Skin epidermis (tissue), 12 donors: ENCODE results near the gene EDA2R.

Source experiments
- H3K27ac ChIP-seq, 21 experiments: fragments of 200-600 bp; sonication (generic) in 11 of 21; one replicate each; pipeline ENCODE4 v1.5.0; 2020; ENCODE audit warnings: mild to moderate bottlenecking in 3 of 21, inconsistent platforms in 2 of 21, moderate library complexity in 2 of 21
- H3K4me3 ChIP-seq, 7 experiments: fragments of 200-600 bp; sonication (generic) in 2 of 7; one replicate each; pipeline ENCODE4 v1.5.0; 2020; ENCODE audit warnings: inconsistent platforms in 2 of 7, mild to moderate bottlenecking in 2 of 7, moderate library complexity in 1 of 7

The EDA2R gene

DNA sequence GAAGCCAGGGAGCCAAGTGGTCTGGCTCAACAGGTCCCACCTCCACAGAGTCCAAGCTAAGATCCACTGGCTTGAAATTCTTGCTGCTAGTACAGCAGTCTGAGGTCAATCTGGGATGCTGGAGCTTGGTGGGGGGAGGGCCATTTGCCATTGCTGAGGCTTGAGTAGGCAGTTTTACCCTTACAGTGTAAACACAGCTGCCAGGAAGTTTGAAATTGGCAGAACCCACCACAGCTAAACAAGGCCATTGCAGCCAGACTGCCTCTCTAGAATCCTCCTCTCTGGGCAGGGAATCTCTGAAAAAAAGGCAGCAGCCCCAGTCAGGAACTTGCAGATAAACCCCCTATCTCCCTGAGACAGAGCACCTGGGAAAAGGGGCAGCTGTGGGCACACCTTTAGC is 84.9 kb downstream of the EDA2R start:
- Histone ChIP-seq H3K27ac (no peak overlapping the region), H3K4me3 (no peak overlapping the region)

DNA sequence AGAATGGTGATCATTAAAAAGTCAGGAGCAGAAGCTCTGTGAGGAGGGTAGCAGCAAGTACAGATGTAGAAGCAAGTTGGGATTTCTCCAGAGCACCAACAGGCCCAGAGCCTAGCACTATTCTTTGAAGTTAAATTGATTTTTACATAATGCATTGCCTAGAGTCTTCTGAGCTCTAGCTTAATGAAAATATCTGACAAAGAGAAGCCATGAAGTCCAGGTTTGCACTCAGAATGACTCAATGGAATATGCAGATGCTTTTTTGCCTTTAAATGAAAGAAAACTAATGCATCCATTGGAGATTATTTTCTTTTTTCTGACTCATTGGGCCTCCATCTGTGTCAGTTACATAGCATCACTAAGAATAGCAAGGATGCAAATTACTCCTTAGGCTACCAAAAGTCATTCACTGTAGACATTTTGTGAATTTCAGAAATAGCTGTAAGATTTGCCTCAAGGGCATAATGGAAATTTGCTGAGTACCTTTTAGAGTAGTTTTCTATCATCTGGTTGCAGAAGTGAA is 91.0 kb downstream of the EDA2R start:
- H3K4me3 ChIP-seq, result no peak overlapping the region
- H3K27ac ChIP-seq, result no peak overlapping the region
